Neural cell (in vitro differentiated cells): ENCODE measurements around the gene ARFIP2. TPM values are rescaled to one million over a fixed set of nuclear protein-coding genes. Genes with fewer than 3 reads are reported as not detected.

Source experiments
- H2AFZ ChIP-seq: fragments of 200-600, 300-800 bp; sonication (generic), shearing (Covaris generic); 2 replicates; pipeline ENCODE4 v1.6.0; 2014; ENCODE audit warnings: low read depth, mild to moderate bottlenecking, antibody characterized with exemption, low read length, moderate library complexity
- H3F3A ChIP-seq: fragments of 200-600 bp; shearing (Covaris generic); 2 replicates; pipeline ENCODE4 v1.6.1; 2016; ENCODE audit warnings: mild to moderate bottlenecking, moderate library complexity, mixed read lengths, antibody characterized with exemption, low read length; ENCODE audit not compliant: insufficient read depth, poor library complexity, severe bottlenecking
- H3K27ac ChIP-seq: fragments of 200-600, 300-800 bp; sonication (generic), shearing (Covaris generic); 2 replicates; pipeline ENCODE4 v1.5.1; 2014; ENCODE audit warnings: mild to moderate bottlenecking, low read length, moderate library complexity
- H3K27me3 ChIP-seq: fragments of 300-800, 200-600 bp; sonication (generic), shearing (Covaris generic); 2 replicates; pipeline ENCODE4 v1.6.0; 2014; ENCODE audit warnings: mild to moderate bottlenecking, low read depth, low read length, moderate library complexity; ENCODE audit not compliant: insufficient read depth
- H3K36me3 ChIP-seq: fragments of 300-800, 200-600 bp; sonication (generic), shearing (Covaris generic); 2 replicates; pipeline ENCODE4 v1.5.1; 2014; ENCODE audit warnings: mild to moderate bottlenecking, antibody characterized with exemption, low read length, moderate library complexity; ENCODE audit not compliant: insufficient read depth
- H3K4me2 ChIP-seq: fragments of 300-800, 200-600 bp; sonication (generic), shearing (Covaris generic); 2 replicates; pipeline ENCODE4 v1.6.0; 2014; ENCODE audit warnings: mild to moderate bottlenecking, low read length
- H3K4me3 ChIP-seq: fragments of 300-800, 200-600 bp; sonication (generic), shearing (Covaris generic); 2 replicates; pipeline ENCODE4 v1.5.1; 2014; ENCODE audit warnings: mild to moderate bottlenecking, low read length, moderate library complexity
- H3K79me2 ChIP-seq: fragments of 200-600 bp; shearing (Covaris generic); replicated peaks from 2 replicates; pipeline ENCODE4 v1.6.0; 2014; ENCODE audit warnings: mild to moderate bottlenecking, low read length, moderate library complexity; ENCODE audit not compliant: insufficient read depth
- H3K9ac ChIP-seq: fragments of 300-800, 200-600 bp; sonication (generic), shearing (Covaris generic); 2 replicates; pipeline ENCODE4 v1.6.1; 2016; ENCODE audit warnings: mild to moderate bottlenecking, low read length, mixed read lengths
- H3K9me2 ChIP-seq: fragments of 200-600 bp; shearing (Covaris generic); 2 replicates; pipeline ENCODE4 v1.6.1; 2016; ENCODE audit warnings: mild to moderate bottlenecking, low read length, mixed read lengths; ENCODE audit not compliant: insufficient read depth
- H3K9me3 ChIP-seq: fragments of 200-600, 300-800 bp; sonication (generic), shearing (Covaris generic); 2 replicates; pipeline ENCODE4 v1.6.1; 2016; ENCODE audit warnings: mild to moderate bottlenecking, mixed run types, low read length, moderate library complexity, mixed read lengths
- H4K20me1 ChIP-seq: fragments of 200-600 bp; shearing (Covaris generic); 2 replicates; pipeline ENCODE4 v1.6.1; 2016; ENCODE audit warnings: mild to moderate bottlenecking, mixed run types; ENCODE audit not compliant: insufficient read depth
- EP300 ChIP-seq: fragments of 450-650 bp; conservative IDR thresholded peaks from 2 replicates; pipeline ENCODE4 v1.6.1; 2014; ENCODE audit warnings: antibody characterized with exemption, mild to moderate bottlenecking, moderate library complexity; ENCODE audit not compliant: poor library complexity, severe bottlenecking
- EZH2 ChIP-seq: fragments of 200-600, 300-800 bp; shearing (Covaris generic), sonication (generic); IDR thresholded peaks from 2 replicates; pipeline ENCODE4 v1.6.1; 2014; ENCODE audit warnings: antibody characterized with exemption, low read length, borderline replicate concordance, mild to moderate bottlenecking; ENCODE audit not compliant: insufficient read depth, poor library complexity, severe bottlenecking
- MXI1 ChIP-seq: fragments of 450-650 bp; conservative IDR thresholded peaks from 2 replicates; pipeline ENCODE4 v1.6.1; 2014; ENCODE audit warnings: antibody characterized with exemption, mild to moderate bottlenecking; ENCODE audit not compliant: poor library complexity, severe bottlenecking
- POLR2AphosphoS5 ChIP-seq: IDR thresholded peaks from 2 replicates; pipeline ENCODE4 v1.6.1; 2012
- RAD21 ChIP-seq: fragments of 450-650 bp; conservative IDR thresholded peaks from 2 replicates; pipeline ENCODE4 v1.6.1; 2014; ENCODE audit warnings: antibody characterized with exemption, mild to moderate bottlenecking, moderate library complexity
- SMC3 ChIP-seq: fragments of 450-650 bp; conservative IDR thresholded peaks from 2 replicates; pipeline ENCODE4 v1.6.1; 2014; ENCODE audit warnings: antibody characterized with exemption, mild to moderate bottlenecking, moderate library complexity; ENCODE audit not compliant: poor library complexity
- TAF1 ChIP-seq: IDR thresholded peaks from 2 replicates; pipeline ENCODE4 v1.6.1; 2012; ENCODE audit warnings: low read depth
- polyA plus RNA-seq: library from polyadenylated mRNA; depleted of rRNA; stranded (reverse); fragments of >200 nt; gene quantifications from 2 replicates; pipeline ENCODE4 v1.2.3, GENCODE V29; 2014
- TF ChIP-seq, protein P1 (sequence below): fragments of 450-650 bp; IDR thresholded peaks from 2 replicates; pipeline ENCODE4 v1.5.1; 2014; ENCODE audit warnings: antibody characterized with exemption, mild to moderate bottlenecking, moderate library complexity; ENCODE audit not compliant: poor library complexity, severe bottlenecking
- TF ChIP-seq, protein P2 (sequence below): IDR thresholded peaks from 2 replicates; pipeline ENCODE4 v1.6.1; 2012; ENCODE audit warnings: borderline replicate concordance

The ARFIP2 gene
- polyA plus RNA-seq, 1 donor from 2014 or later, result 83.7 TPM

DNA sequence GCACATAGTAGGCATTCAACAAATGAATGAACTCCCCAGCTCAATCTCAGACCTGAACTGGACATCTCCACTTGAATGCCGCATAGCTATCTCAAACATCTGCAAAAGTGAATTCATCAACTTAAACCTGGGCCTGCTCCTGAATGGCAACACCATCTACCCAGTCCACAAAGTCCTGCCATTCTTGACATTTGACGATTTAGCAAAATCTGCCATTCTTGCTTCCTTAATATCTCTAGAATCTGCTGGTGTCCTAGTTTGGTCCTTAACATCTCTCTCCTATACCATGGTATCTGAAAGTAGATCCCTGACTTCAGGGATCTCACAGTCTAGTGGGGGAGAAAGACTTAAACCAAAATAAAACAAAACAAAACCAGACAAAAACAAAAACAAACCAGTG, 28.0 kb downstream of the ARFIP2 start:
- Histone ChIP-seq H3K4me3 (no peak overlapping the region), H3K27me3 (no peaks in the 10 kb centered on the region), H4K20me1 (no peaks in the 10 kb centered on the region), H3K36me3 (peaks cover 8% of the 10 kb centered on the region), H3K9me2 (no peaks in the 10 kb centered on the region), H3K4me2 (no peak overlapping the region), H3K79me2 (no peaks in the 10 kb centered on the region), H3K27ac (no peak overlapping the region), H2AFZ (no peak overlapping the region), H3F3A (no peaks in the 10 kb centered on the region), H3K9me3 (no peaks in the 10 kb centered on the region), H3K9ac (no peak overlapping the region)
- TF ChIP-seq POLR2AphosphoS5 (no peak), TAF1 (no peak), SMC3 (no peak), MXI1 (no peak), RAD21 (no peak), EP300 (no peak), EZH2 (no peak)
- TF ChIP-seq, protein P1, sequence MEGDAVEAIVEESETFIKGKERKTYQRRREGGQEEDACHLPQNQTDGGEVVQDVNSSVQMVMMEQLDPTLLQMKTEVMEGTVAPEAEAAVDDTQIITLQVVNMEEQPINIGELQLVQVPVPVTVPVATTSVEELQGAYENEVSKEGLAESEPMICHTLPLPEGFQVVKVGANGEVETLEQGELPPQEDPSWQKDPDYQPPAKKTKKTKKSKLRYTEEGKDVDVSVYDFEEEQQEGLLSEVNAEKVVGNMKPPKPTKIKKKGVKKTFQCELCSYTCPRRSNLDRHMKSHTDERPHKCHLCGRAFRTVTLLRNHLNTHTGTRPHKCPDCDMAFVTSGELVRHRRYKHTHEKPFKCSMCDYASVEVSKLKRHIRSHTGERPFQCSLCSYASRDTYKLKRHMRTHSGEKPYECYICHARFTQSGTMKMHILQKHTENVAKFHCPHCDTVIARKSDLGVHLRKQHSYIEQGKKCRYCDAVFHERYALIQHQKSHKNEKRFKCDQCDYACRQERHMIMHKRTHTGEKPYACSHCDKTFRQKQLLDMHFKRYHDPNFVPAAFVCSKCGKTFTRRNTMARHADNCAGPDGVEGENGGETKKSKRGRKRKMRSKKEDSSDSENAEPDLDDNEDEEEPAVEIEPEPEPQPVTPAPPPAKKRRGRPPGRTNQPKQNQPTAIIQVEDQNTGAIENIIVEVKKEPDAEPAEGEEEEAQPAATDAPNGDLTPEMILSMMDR, result no peak
- TF ChIP-seq, protein P2, sequence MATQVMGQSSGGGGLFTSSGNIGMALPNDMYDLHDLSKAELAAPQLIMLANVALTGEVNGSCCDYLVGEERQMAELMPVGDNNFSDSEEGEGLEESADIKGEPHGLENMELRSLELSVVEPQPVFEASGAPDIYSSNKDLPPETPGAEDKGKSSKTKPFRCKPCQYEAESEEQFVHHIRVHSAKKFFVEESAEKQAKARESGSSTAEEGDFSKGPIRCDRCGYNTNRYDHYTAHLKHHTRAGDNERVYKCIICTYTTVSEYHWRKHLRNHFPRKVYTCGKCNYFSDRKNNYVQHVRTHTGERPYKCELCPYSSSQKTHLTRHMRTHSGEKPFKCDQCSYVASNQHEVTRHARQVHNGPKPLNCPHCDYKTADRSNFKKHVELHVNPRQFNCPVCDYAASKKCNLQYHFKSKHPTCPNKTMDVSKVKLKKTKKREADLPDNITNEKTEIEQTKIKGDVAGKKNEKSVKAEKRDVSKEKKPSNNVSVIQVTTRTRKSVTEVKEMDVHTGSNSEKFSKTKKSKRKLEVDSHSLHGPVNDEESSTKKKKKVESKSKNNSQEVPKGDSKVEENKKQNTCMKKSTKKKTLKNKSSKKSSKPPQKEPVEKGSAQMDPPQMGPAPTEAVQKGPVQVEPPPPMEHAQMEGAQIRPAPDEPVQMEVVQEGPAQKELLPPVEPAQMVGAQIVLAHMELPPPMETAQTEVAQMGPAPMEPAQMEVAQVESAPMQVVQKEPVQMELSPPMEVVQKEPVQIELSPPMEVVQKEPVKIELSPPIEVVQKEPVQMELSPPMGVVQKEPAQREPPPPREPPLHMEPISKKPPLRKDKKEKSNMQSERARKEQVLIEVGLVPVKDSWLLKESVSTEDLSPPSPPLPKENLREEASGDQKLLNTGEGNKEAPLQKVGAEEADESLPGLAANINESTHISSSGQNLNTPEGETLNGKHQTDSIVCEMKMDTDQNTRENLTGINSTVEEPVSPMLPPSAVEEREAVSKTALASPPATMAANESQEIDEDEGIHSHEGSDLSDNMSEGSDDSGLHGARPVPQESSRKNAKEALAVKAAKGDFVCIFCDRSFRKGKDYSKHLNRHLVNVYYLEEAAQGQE, result no peak

DNA sequence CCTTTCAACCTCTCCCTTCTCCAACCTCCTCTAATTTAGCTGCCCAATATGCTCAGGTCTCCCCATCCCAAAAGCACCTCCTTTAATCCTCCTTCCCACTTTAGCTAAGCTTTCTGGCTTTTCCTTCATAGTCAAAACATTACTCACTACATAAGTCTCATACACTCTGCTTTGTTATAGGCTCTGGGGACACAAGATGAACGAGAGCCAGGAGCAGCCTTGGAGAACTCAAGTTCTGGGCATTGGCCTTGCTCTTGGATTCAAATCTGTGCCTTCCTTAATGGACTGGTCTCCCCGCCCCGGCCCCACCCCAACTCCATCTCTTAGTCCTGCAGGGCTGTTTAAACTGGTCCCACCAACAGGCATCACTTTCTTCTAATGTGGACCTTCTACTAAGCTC, 28.9 kb downstream of the ARFIP2 start:
- Histone ChIP-seq H3F3A (no peaks in the 10 kb centered on the region), H3K9ac (no peak overlapping the region), H3K4me3 (no peak overlapping the region), H4K20me1 (no peaks in the 10 kb centered on the region), H3K9me3 (no peaks in the 10 kb centered on the region), H3K27ac (no peak overlapping the region), H3K27me3 (no peaks in the 10 kb centered on the region), H3K9me2 (no peaks in the 10 kb centered on the region), H3K36me3 (peaks cover 8% of the 10 kb centered on the region), H3K79me2 (no peaks in the 10 kb centered on the region), H3K4me2 (no peak overlapping the region), H2AFZ (no peak overlapping the region)
- no peak for TF ChIP-seq RAD21
- no peak for TF ChIP-seq MXI1
- TF ChIP-seq SMC3, result no peak
- TF ChIP-seq TAF1, result no peak
- TF ChIP-seq EP300, result no peak
- no peak for TF ChIP-seq EZH2
- TF ChIP-seq, protein P2, result no peak
- TF ChIP-seq, protein P1, result no peak
- TF ChIP-seq POLR2AphosphoS5, result no peak
